Activated effector memory CD4-positive, alpha-beta T cell treated with anti-CD3 and anti-CD28 coated beads, Interleukin-2, amount 50 U/mL, for 16 hours (primary cell): ENCODE results near the gene GORASP2.

Experiments used
- DNase-seq: peaks from one replicate; pipeline ENCODE4 v3.0.0-alpha.2; 2020

Gene GORASP2

DNA sequence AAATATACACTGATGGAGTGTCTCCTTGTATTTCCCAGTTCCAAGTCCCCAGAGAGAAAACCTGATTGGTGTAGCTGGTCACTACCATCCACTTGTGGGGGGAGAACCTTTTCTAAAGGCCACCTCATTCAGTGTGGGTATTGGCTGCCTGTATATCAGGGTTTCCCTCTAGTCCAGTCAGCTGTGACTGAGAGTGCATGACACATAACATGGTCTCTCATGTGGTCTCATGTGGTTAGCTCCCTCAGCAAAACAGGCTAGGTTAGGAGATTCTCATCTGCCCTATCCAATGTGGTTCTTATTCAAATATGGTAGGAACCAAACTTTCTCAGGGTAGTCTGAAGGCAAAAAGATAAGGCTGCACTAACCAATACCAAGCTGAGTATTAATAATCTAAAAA is 4.1 kb upstream of the GORASP2 start:
- no peak for DNase-seq

- no peak for DNase-seq
These were observed 3.1 kb upstream of the GORASP2 start for GRCh38 chr2:170925923-170926322.

DNA sequence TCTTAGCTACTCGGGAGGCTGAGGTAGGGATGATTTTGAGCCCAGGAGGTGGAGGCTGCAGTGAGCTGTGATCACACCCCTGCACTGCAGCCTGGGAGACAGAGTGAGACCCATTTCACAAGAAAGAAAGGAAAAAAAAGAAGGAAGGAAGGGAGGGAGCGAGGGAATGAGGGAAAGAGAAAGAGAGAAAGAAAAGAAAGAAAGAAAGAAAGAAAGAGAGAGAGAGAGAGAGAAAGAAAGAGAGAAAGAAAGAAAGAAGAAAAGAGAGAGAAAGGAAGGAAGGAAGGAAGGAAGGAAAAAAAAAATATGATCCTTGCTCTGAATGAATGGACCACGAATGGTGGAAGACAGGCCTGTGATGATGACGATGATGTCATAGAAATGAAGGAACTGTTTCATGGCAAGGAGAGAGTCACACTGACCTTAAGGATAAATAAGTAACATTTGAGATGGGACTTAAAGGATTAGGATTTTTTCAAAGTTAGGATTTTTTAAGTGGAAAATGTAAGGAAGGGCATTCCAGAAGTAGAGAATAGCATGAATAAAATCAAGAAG is 2.2 kb upstream of the GORASP2 start:
- no peak for DNase-seq

GRCh38 chr2:170928036-170928823 is 823 bp upstream of the GORASP2 start:
- DNase-seq, result no peak

- DNase-seq, result peak; percentile 83
These were observed 615 bp downstream of the GORASP2 start for GRCh38 chr2:170929686-170930050.

- DNase-seq, result peak; percentile 86
These were observed 1.3 kb downstream of the GORASP2 start for GRCh38 chr2:170930131-170930990.

DNA sequence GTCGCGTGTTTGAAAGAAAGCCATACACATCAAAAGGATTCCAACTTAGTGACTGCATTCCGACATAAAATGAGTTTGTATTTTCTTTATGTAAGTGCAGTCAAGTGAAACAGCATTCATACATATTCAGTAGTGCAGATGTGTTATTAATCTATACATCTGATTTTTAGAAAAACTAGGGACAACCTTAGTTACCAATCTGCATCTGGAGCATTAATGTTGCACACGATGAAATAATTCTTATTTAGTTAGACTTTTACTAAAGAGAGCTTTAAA is 1.9 kb downstream of the GORASP2 start:
- DNase-seq, result no peak

DNA sequence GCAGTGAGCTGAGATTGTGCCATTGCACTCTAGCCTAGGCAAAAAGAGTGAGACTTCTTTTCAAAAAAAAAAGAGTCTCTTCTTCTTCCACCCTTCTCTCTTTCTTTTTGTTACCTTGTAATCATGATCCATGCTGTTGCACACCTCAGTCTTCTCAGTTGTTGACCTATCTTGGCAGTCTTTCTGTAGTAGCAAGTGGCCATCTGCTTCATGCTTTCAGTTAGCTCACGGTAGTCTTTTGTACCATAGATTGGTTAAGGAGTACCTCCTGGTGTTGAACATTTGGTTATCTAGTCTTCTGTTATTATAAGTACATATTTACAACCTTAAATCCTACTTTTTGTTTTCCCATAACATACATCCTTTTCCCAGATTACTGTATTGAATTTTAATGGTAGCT is 3.1 kb downstream of the GORASP2 start:
- DNase-seq, result no peak

GRCh38 chr2:170932948-170933347 is 3.9 kb downstream of the GORASP2 start:
- DNase-seq, result no peak

DNA sequence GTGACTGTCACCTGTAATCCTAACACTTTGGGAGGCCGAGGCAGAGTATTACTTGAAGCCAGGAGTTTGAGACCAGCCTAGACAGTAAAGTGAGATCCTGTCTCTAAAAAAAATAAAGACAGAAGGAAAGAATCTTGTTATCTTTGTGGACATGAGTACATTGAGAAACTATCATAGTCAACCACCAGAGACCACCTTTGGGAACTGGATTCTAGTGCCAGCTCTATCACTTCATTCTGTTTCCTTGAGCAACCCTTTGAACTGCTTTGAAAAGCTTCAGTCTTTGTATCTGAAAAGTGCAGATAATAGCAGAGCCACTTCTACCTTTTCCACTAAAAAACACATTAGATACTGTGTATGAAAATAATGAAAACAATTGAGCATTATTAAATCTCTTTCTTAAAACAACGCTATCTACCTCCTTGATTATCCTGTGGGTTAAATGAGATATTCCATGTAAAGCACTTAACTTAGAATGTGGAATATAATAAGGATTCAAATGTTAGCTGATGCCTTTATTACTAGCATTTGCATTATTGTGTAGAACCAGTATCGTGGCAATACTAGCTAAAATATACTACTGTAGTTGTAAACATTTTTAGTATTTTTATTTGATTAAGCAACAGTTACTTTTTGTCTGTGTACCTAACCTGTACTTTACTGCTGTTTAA is 8.8 kb downstream of the GORASP2 start:
- no peak for DNase-seq

DNA sequence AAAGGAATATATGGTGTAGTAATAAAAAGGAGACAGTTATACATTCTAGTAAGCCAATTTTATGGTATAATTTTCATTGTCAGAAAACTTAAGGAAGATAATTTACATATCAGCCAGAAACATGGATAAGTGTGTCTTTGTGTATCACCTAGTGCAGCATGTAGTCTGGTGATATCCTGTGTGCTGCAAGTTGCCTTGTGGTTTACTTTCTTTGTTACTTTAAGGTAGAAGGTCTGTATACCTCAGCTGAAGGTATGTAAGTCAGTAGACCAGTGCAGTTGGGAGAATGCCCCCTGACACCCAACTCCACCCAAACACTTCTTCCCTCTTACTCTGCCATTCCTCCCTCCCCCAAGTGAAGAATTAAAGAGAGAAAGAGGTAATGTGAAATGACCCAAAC is 11.0 kb downstream of the GORASP2 start:
- DNase-seq, result no peak

DNA sequence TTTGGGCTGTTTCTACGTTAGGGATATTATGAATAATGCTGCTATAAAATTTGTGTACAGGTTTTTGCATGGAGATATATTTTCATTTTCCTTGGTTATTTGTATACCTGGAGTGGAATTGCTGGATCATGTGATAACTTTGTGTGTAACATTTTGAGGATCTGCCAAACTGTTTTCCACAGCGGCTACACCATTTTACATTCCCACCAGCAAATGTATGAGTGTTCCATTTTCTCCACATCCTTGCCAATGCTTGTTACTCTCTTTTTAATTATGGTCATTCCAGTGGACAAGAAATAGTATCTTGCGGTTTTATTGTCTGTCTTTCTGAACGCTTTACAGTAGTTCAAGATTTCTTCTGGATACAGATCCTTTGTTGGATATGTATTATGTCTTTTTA is 13.6 kb downstream of the GORASP2 start:
- DNase-seq, result no peak

- no peak for DNase-seq
These were observed 14.0 kb downstream of the GORASP2 start for GRCh38 chr2:170943041-170943440.

GRCh38 chr2:170943596-170943995 is 14.5 kb downstream of the GORASP2 start:
- DNase-seq, result no peak

DNA sequence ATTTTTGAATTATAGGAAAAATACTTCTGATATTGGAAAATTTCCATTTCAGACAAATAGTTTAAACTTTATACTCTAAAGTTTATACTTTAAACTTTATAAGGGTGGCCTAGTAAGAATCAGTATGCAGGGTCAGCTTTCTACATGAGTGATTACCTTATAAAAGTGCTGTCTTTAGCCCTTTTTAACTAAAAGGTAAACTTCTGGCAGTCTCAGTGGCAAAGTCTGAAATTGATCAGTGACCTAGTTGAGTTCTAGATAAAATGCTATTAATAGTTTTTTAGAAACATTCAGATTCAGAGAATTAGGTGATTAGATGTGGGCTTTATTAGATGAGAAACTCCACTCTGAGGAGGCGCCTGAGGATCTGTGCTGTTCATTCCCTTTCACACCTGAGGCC is 15.5 kb downstream of the GORASP2 start:
- DNase-seq, result no peak

GRCh38 chr2:170949415-170949814 is 20.4 kb downstream of the GORASP2 start:
- no peak for DNase-seq

DNA sequence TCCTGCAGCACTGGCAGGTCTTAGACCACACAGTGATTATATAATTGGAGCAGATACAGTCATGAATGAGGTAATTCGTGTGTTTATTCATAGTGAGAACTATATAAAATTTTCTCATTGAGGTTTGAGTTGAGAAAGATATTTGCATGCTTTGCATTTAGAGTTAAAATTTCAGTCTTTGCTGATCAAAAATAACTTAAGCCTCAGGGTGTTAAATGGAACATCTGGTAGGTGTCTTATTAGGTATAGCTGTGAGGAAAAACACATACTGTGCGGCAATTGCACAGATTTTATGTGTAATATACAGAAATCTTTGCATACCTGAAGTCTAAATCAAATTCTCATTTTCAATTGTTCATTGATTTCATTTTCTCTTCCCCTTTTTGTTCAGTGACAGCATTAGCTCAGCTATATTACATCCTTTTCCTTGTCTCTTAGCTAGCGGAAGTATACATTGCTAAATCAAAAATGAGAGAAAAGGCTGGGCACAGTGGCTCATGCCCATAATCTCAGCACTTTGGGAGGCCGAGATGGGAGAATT is 21.2 kb downstream of the GORASP2 start:
- DNase-seq, result no peak

- no peak for DNase-seq
These were observed 24.9 kb downstream of the GORASP2 start for GRCh38 chr2:170953941-170954340.

- no peak for DNase-seq
These were observed 34.3 kb downstream of the GORASP2 start for GRCh38 chr2:170963386-170963785.

DNA sequence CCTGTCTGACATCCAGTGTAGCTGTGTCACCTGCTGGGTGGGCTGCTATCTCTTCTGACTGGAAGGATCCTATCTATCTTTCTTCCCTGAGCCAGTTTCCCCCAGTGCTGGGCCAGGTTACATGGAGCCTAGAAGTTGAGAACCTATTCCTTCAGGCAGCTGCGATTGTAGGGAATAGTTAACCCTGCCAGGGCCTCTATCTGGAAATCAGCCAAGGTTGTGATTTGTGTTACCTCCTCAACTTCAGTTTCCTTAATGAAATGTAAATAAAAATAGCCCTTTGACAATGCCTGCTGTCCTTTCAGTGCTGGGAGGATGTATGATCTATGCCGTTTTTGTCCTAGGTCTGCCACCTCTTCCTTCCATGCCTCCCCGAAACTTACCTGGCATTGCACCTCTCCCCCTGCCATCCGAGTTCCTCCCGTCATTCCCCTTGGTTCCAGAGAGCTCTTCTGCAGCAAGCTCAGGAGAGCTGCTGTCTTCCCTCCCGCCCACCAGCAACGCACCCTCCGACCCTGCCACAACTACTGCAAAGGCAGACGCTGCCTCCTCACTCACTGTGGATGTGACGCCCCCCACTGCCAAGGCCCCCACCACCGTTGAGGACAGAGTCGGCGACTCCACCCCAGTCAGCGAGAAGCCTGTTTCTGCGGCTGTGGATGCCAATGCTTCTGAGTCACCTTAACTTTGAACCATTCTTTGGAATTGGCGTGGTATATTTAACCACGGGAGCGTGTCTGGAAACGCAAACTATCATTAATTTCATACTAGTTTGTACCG is 36.6 kb downstream of the GORASP2 start:
- DNase-seq, result no peak

GRCh38 chr2:170966648-170967396 is 37.8 kb downstream of the GORASP2 start:
- DNase-seq, result no peak

DNA sequence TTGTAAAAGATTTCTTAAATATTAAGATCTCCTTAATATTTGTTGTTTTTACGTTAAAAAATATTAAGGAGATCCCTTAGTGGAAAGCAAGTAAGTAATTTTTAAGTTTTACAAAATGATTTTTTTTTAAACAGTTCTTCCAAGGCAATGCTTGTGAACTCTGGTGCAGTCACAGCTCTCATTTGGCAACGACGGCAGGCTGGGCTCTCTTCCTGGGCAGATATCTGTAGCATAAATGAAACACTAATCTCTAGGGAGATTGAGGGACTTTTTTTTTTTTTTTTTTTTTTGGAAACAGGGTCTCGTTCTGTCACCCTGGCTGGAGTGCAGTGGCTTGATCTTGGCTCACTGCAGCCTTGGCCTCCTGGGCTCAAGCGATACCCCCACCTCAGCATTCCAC is 38.5 kb downstream of the GORASP2 start:
- DNase-seq, result no peak
